ENCODE data around the gene COL28A1.

GRCh38 chr7:7329326-7329725 is 206.3 kb downstream of the COL28A1 start:
- TF ChIP-seq CTCF (conservative IDR thresholded peaks at IDR 0.05; ENCODE audit: low read depth, low read length): no peak
- TF ChIP-seq EZH2phosphoT487 (IDR thresholded peaks at IDR 0.05; ENCODE audit: borderline replicate concordance, low read length): no peak
- TF ChIP-seq EZH2 (IDR thresholded peaks at IDR 0.05; ENCODE audit: low read length, unreplicated experiment): no peak
